Measurements from ENCODE around the gene RAMP1.
"Not testable (repeated sequence)": the region's sequence is repeated elsewhere in the genome, so short reads cannot be mapped to it uniquely, and the experiment has no call there.

Gene RAMP1

GRCh38 chr2:237941239-237941638 is 81.8 kb downstream of the RAMP1 start:
- no peaks in the 10 kb centered on the region for H3K36me3 ChIP-seq (ENCODE audit: insufficient read depth, low read length)
- peaks cover 5% of the 10 kb centered on the region; the same call in 1 of the 2 replicates for H3K9me3 ChIP-seq (ENCODE audit: control insufficient read depth, insufficient read depth, low read length)
- peaks cover 15% of the 10 kb centered on the region for H3K4me1 ChIP-seq (ENCODE audit: insufficient read depth, low read length)
- no peak overlapping the region for H3K9ac ChIP-seq (ENCODE audit: low read depth, low read length)

GRCh38 chr2:237942513-237942899 is 83.1 kb downstream of the RAMP1 start:
- Histone ChIP-seq H3K4me1 (ENCODE audit: insufficient read depth, low read length) (peaks cover 15% of the 10 kb centered on the region), H3K9me3 (ENCODE audit: control insufficient read depth, insufficient read depth, low read length) (peaks cover 5% of the 10 kb centered on the region; the same call in 1 of the 2 replicates), H3K36me3 (ENCODE audit: insufficient read depth, low read length) (no peaks in the 10 kb centered on the region), H3K9ac (ENCODE audit: low read depth, low read length) (no peak overlapping the region)

DNA sequence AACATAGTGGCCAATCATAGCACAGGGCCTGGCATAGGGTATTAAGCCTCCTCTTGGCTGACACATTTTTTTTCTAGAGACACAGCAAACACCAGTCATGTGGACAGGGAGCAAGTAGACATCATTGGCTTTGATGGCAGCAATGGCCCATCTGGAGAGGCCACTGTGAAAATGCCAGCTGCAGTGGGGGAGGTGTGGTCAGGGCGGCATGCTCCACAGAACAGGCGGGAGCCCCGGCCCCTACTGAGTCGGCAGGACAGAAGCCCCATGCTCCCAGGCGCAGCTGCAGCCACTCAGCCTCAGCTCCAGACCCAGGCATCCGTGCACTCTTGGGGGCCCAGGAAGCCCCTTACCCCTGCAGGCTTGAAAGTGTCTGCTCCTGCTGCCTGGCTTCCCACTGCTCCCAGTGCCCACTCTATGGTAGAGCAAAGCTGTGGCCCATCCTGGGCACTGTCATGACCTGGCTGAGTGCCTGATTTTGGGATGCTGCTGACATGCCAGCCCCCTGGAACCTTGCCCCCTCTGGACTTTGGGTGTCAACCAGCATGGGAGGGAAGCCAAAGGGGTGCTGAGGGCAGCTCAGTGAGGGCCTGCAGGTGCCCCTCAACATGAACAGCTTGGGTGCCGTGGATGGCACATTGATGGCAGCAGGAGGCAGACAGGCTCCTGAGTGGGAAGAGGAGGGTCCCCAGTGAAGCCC is 84.1 kb downstream of the RAMP1 start:
- Histone ChIP-seq H3K9ac (ENCODE audit: low read depth, low read length) (no peak overlapping the region), H3K4me1 (ENCODE audit: insufficient read depth, low read length) (peaks cover 15% of the 10 kb centered on the region), H3K9me3 (ENCODE audit: control insufficient read depth, insufficient read depth, low read length) (peaks cover 5% of the 10 kb centered on the region; the same call in 1 of the 2 replicates), H3K36me3 (ENCODE audit: insufficient read depth, low read length) (no peaks in the 10 kb centered on the region)

DNA sequence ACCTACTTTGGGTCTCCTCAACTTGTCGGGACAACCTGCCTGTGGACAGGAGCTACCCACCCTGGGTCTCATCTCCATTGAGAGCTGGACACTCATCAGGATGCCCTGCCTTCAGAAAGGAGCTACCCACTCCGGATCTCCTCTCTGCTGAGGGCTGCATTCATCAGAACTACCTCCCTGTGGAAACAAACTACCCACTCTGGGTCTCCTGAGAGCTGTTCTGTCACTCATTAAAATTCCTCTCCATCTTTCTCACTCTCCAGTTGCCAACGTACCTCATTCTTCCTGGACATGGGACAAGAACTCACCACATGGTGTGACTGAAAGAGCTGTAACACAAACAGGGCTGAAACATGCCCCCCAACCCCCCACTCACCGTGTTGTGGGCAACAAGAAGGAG is 84.9 kb downstream of the RAMP1 start:
- H3K9me3 ChIP-seq (ENCODE audit: control insufficient read depth, insufficient read depth, low read length), result peaks cover 5% of the 10 kb centered on the region; the same call in 1 of the 2 replicates
- no peaks in the 10 kb centered on the region for H3K36me3 ChIP-seq (ENCODE audit: insufficient read depth, low read length)
- no peak overlapping the region for H3K9ac ChIP-seq (ENCODE audit: low read depth, low read length)
- H3K4me1 ChIP-seq (ENCODE audit: insufficient read depth, low read length), result peaks cover 15% of the 10 kb centered on the region

GRCh38 chr2:237946423-237946822 is 87.0 kb downstream of the RAMP1 start:
- Histone ChIP-seq H3K36me3 (ENCODE audit: insufficient read depth, low read length) (no peaks in the 10 kb centered on the region), H3K9me3 (ENCODE audit: control insufficient read depth, insufficient read depth, low read length) (peaks cover 5% of the 10 kb centered on the region; the same call in 1 of the 2 replicates), H3K9ac (ENCODE audit: low read depth, low read length) (no peak overlapping the region), H3K4me1 (ENCODE audit: insufficient read depth, low read length) (peaks cover 3% of the 10 kb centered on the region; the same call in 1 of the 2 replicates)

DNA sequence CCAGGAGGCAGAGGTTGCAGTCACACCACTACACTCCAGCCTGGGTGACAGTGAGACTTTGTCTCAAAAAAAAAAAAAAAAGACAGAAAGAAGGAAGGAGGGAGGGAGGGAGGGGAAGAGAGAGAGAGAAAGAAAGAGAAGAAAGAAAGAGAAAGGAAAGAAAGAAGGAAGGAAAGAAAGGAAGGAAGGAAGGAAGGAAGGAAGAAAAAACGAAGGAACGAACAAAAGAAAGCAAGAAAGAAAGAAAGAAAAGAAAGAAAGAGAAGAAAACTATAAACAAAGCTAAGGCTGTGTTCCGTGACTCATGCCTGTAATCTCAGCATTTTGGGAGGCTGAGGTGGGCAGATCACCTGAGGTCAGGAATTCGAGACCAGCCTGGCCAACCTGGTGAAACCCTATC is 91.9 kb downstream of the RAMP1 start:
- not testable (repeated sequence) for H3K9ac ChIP-seq (ENCODE audit: low read depth, low read length); H3K36me3 ChIP-seq (ENCODE audit: insufficient read depth, low read length); H3K9me3 ChIP-seq (ENCODE audit: control insufficient read depth, insufficient read depth, low read length); H3K4me1 ChIP-seq (ENCODE audit: insufficient read depth, low read length)

GRCh38 chr2:237951878-237952277 is 92.5 kb downstream of the RAMP1 start:
- Histone ChIP-seq H3K4me1 (ENCODE audit: insufficient read depth, low read length) (no peaks in the 10 kb centered on the region), H3K9me3 (ENCODE audit: control insufficient read depth, insufficient read depth, low read length) (no peaks in the 10 kb centered on the region), H3K9ac (ENCODE audit: low read depth, low read length) (no peak overlapping the region), H3K36me3 (ENCODE audit: insufficient read depth, low read length) (no peaks in the 10 kb centered on the region)

GRCh38 chr2:237952851-237953250 is 93.4 kb downstream of the RAMP1 start:
- H3K4me1 ChIP-seq (ENCODE audit: insufficient read depth, low read length), result no peaks in the 10 kb centered on the region
- H3K36me3 ChIP-seq (ENCODE audit: insufficient read depth, low read length), result no peaks in the 10 kb centered on the region
- H3K9me3 ChIP-seq (ENCODE audit: control insufficient read depth, insufficient read depth, low read length), result no peaks in the 10 kb centered on the region
- no peak overlapping the region for H3K9ac ChIP-seq (ENCODE audit: low read depth, low read length)

DNA sequence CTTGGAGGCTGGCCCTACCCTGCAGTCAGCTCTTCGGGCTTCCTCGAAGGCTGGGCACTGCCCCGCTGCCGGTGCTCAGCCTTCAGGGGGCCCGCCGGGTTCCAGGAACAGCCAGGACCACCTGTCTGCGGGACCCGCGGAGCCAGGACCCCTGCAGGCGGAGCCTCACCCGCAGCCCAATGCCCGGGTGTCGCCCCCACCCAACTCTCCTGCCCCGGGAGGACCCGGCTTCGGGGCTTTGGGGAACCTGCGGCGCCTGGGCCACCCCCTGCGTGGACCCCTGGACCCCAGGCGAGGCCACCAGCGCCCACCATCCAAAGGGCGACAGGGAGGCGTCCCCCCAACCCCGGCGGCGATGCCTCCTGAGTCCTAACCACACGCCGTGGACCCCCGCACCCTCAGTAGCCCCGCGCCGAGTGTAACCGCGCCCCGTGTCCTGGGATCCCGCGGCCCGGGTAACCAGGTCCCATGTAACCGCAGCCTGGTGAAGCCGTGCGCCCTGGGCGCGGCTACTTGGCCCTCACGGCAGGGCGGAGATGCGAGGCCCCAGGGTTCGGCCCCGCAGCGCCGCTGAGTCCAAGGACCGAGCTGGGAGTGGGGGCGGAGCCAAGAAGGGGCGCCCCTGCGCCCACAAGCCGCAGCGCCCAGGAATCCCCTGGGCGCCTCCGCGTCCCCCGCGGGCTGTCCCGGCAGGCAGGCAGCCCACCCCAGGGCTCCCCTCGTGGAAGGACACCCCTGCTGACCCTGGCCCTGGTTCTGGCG is 96.4 kb downstream of the RAMP1 start:
- peak overlapping the region; percentile 63; the same call in 1 of the 2 replicates for H3K9ac ChIP-seq (ENCODE audit: low read depth, low read length)
- H3K9me3 ChIP-seq (ENCODE audit: control insufficient read depth, insufficient read depth, low read length), result no peaks in the 10 kb centered on the region
- H3K4me1 ChIP-seq (ENCODE audit: insufficient read depth, low read length), result no peaks in the 10 kb centered on the region
- no peaks in the 10 kb centered on the region for H3K36me3 ChIP-seq (ENCODE audit: insufficient read depth, low read length)

GRCh38 chr2:237956402-237956736 is 96.9 kb downstream of the RAMP1 start:
- peak overlapping the region; percentile 63; the same call in 1 of the 2 replicates for H3K9ac ChIP-seq (ENCODE audit: low read depth, low read length)
- peaks cover under 1% of the 10 kb centered on the region; the same call in 1 of the 2 replicates for H3K9me3 ChIP-seq (ENCODE audit: control insufficient read depth, insufficient read depth, low read length)
- H3K36me3 ChIP-seq (ENCODE audit: insufficient read depth, low read length), result no peaks in the 10 kb centered on the region
- H3K4me1 ChIP-seq (ENCODE audit: insufficient read depth, low read length), result no peaks in the 10 kb centered on the region

GRCh38 chr2:237961637-237962036 is 102.2 kb downstream of the RAMP1 start:
- H3K4me1 ChIP-seq (ENCODE audit: insufficient read depth, low read length), result no peaks in the 10 kb centered on the region
- H3K9ac ChIP-seq (ENCODE audit: low read depth, low read length), result no peak overlapping the region
- H3K36me3 ChIP-seq (ENCODE audit: insufficient read depth, low read length), result no peaks in the 10 kb centered on the region
- peaks cover 10% of the 10 kb centered on the region; the same call in 1 of the 2 replicates for H3K9me3 ChIP-seq (ENCODE audit: control insufficient read depth, insufficient read depth, low read length)

All from ES-I3 (cell line).